Activated gamma-delta T cell treated with anti-CD3 and anti-CD28 coated beads, Interleukin-2, amount 50 U/mL, for 16 hours (primary cell): ENCODE results near the gene CSF3R.

ENCODE experiments used
- DNase-seq: peaks from one replicate; pipeline ENCODE4 v3.0.0-alpha.2; 2020; ENCODE audit warnings: low read depth

Gene CSF3R

GRCh38 chr1:36419569-36419968 is 63.1 kb downstream of the CSF3R start:
- no peak for DNase-seq

GRCh38 chr1:36419140-36419539 is 63.6 kb downstream of the CSF3R start:
- no peak for DNase-seq

- DNase-seq = no peak
Measured at GRCh38 chr1:36417931-36418330, 64.8 kb downstream of the CSF3R start.
